GM19324 (cell line): ENCODE results near the gene RNF32.
"Not testable (repeated sequence)": the region's sequence is repeated elsewhere in the genome, so short reads cannot be mapped to it uniquely, and the experiment has no call there.

Experiments used
- ATAC-seq: cut with Tn5 transposase; IDR thresholded peaks from one replicate; pipeline ENCODE4 v1.9.1; 2021; ENCODE audit warnings: mild to moderate bottlenecking, moderate library complexity; ENCODE audit not compliant: unreplicated experiment, low FRiP score

The RNF32 gene

DNA sequence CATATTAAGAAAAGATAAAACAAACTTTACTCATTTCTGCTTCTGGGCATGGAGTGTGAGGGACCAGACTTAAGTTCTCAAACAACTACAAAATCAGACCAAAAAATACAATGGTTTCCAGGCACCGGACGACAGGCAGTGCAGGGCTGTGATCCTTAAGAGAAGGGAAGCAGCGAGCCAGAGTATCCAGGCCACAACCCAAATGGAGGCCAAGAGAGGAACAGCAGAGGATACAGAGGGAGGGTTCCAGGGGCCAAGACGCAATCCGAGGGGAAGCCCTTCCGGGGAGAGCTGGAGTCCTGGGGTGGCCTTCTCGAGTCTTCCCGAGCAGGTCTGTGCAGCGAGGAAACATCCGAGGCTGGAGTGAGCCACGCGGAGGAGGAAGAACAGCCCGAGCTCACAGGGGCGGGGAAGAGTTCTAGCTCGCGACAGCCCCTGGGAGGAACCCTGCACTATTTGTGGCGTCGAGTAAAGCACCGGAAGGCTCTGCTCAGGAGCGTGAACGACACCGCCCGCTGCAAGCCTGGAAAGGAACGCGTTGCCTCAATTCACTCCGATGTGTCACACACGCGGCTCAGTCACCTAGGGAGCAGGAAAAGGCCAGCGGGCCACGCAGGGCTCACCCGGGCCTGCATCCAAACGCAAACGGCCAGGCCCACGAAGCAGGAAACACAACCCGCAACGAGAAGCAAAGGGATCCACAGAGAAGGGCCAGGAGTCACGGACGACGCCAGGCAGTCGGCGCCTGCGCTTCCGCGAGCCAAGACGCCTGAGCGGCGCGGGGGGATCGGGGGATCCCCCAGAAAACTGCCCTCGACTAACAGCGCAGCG is 933 bp upstream of the RNF32 start:
- ATAC-seq, result no peak

DNA sequence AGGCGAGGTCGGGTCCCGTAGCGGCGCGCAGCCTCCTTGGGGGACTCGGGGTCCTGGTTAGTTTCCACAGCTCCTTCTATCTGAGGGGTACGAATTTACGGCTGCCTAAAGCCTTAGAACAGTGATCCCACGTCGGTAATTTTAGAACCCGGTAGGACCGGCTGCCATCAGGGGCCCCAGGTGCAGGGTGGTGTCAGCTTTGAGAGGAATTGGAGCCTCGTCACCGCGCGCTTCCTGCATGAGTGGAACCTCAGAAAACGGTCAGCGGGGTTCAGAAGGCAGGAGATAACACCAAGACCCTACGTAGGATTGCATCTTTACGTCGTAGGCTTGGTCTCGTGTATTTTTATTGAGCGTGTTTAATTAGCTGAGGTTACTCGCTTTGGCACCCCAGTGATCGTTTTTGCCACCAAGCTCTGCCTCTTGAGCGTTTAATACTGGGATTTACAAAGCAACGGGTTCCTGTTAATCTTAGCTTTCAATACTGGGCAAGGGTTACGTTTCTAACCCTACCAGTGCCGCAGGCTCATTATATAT is 443 bp downstream of the RNF32 start:
- peak; percentile 39 for ATAC-seq

DNA sequence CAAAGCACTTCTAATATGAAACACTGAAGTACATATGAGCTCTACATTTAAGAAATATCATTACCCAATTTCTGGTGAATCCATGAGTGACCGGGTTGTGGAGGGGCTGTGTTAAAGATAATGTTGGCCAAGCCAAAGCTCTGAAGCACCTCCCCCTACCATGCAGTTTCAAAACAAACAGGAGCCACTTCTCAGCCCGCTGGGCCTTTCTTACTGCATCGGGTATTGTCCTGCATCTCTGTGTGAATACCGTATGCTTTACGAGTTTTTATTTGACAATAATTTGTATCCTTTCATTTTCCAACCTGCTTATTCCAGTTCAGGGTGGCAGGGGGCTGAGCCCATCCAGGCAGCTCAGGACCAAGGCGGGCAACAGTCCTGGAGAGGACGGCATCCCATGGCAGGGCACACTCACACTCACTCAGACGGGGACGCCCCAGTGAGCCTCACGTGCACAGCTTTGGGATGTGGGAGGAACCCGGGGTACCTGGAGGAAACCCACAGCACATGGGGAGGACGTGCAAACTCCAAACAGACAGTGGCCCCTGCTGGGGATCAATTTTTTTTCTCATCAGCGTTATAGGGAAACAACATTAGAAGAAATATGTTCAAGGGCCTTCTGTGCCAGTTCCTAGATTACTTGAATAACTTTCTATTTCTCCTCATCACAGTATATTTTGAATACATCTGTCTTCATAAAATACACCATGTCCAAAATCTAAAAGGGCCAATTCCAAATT is 1.9 kb downstream of the RNF32 start:
- ATAC-seq, result no peak

DNA sequence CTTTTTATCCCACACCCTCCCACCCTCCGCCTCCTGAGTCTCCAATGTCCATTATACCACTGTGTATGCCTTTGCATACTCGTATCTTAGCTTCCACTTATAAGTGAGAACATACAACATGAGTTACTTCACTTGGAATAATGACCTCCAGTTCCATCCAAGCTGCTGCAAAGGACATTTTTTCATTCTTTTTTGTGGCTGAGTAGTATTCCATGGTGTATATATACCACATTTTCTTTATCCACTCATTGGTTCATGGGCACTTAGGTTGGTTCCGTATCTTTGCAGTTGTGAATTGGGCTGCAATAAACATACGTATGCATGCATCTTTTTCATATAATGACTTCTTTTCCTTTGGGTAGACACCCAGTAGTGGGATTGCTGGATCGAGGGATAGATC is 6.8 kb downstream of the RNF32 start:
- not testable (repeated sequence) for ATAC-seq

GRCh38 chr7:156650042-156650441 is 9.5 kb downstream of the RNF32 start:
- no peak for ATAC-seq

DNA sequence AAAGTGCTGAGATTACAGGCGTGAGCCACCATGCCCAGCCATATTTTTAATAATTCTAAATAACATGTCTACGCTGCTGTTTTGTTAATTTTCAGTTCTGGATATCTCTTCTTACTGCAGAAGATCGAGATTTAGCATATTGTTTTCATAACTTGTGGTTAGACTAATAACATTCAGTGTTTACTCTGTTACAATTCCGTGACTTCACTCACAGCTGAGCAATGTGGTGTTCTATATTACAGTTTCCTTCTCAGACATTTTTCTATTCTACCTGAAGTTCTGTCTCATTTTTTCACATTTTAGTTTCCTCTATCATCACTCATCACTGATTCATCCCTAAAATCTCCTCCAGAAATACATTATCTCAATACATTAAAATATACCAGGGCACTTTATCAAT is 10.9 kb downstream of the RNF32 start:
- ATAC-seq, result no peak

DNA sequence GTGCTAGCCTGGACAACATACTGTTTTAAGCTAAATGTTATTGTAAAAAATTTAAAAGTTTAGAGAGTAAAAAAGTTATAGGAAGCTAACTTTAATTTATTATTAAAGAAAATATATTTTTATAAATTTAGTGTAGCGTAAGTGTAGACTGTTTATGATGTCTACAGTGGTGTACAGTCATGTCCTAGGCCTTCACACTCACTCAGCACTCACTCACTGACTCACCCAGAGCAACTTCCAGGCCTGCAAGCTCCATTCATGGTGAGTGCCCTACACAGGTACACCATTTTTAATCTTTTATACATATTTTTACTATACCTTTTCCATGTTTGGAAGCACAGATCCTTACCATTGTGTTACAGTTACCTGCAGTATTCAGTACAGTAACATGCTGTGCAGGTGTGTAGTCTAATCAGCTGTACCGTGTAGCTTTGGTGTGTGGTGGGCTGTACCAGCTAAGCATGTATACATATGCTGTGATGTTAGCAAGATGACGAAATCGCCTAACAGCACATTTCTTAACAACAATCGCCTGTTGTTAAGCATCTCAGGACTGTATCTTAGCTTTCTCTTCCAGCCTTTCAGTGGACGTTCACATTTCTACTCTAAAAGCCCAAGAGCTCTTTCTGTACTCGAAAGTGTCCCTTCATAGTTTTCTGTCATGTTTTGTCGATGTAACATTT is 12.5 kb downstream of the RNF32 start:
- no peak for ATAC-seq

GRCh38 chr7:156654511-156655234 is 14.1 kb downstream of the RNF32 start:
- ATAC-seq, result no peak

DNA sequence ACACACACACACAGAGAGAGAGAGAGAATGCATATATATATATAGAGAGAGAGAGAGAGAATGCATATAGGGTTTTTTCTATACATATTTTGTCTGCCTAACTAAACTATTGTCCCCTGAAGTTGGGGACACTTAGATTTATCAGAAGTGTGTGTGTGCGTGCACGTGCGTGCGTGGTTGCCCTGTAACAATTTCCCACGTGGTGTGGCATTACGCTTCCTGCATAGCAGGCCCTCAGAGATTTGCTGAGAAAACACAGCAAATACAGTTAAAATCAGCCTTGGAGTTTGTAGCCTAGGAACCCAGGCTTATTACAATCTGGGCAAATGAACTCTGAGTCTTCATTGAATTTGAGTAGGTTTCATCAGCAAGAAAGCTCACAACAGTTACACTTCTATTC is 14.7 kb downstream of the RNF32 start:
- no peak for ATAC-seq

- no peak for ATAC-seq
These were observed 15.4 kb downstream of the RNF32 start for GRCh38 chr7:156655983-156656382.

DNA sequence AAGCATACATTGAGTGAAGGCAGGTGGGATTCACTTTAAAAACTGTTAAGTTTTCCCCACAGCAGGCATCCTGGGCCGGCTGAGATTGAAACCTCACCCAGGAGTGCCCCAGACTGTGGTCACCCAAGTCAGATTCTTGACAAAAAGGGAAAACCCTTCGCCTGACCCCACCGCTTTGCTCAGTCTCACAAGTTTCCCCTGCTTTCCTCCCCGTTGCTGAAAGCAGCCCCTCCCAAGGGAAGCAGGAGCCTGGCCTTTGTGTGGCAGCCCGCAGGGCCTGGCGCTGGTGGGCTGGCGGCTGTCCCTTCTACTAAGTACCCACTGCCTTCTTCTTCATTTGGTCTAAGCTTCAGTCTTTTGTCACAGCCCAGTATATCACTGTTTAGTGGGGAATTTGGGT is 16.0 kb downstream of the RNF32 start:
- no peak for ATAC-seq

- no peak for ATAC-seq
These were observed 17.1 kb downstream of the RNF32 start for GRCh38 chr7:156657681-156658080.

- no peak for ATAC-seq
These were observed 18.6 kb downstream of the RNF32 start for GRCh38 chr7:156659203-156659602.

DNA sequence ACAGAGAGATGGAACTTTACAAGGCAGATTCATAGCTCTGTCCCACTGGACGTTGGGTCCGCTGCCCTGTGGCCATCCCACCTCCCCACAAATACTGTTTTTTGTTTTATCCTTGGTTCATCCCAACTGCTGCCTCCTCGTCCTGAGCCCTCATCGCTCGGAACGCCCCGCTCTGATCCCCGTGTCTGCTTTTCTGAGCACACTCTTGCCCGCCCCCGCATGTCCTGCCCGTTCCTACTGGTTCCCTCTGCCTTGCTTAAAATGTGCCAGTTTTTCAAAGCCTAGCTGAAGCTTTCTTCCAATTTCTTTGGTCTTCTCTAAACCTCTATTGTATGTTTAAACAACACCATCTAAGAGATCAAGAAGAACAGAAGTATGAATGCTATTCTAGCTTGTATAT is 19.4 kb downstream of the RNF32 start:
- no peak for ATAC-seq

- no peak for ATAC-seq
These were observed 21.1 kb downstream of the RNF32 start for GRCh38 chr7:156661637-156662036.

GRCh38 chr7:156662277-156662676 is 21.7 kb downstream of the RNF32 start:
- peak; percentile 52 for ATAC-seq

DNA sequence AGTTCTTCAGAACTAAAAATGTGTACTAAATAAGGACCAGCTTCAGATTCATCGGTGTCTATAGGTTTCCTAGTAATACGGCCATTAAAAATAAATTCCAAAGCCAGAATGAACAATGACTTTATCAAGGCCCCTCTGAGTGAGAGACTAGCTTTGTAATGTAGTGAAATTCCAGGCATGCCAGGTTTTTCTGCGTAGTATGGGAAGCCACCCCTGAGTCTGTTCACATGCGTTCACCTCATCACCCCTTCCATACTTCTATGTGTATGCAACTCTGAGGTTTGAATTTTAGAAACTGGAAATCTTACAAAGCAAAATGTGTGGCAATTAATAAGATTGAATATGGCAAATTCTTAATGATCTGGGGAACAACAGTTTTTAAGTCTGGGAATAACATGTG is 24.5 kb downstream of the RNF32 start:
- no peak for ATAC-seq

GRCh38 chr7:156666368-156667109 is 26.0 kb downstream of the RNF32 start:
- no peak for ATAC-seq

DNA sequence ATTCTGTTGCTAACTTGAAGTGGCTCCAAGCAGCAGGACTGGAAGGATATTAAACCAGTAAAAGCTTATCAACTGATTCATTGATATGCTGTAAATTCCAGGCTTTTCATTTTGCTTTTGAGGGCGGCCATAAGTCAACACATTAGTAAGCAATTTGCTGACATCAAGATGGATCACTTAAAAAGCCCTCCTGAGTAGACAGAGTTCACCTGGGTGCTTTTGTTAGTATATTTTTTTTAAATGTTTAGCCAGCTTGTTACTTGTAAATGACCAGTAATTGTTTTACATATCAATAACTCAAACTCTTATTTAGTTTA is 26.5 kb downstream of the RNF32 start:
- ATAC-seq, result no peak
